HepG2 (cell line): ENCODE data around the gene PLN. TPM values are rescaled to one million over a fixed set of nuclear protein-coding genes. Genes with fewer than 3 reads are reported as not detected.

Experiments used
- ATAC-seq: fragments of 200-7000 bp; cut with Tn5 transposase; 3 replicates; pipeline ENCODE4 v1.9.1; 2020; ENCODE audit warnings: mild to moderate bottlenecking, moderate library complexity
- BruUV-seq: library from RNA; stranded (reverse); fragments of 400-500 nt; replicated peaks from 2 replicates; lab custom pipeline; 2021; lab: Mats Ljungman, UMichigan
- CTCF ChIA-PET: fragments of 300-600 bp; formaldehyde crosslinking; extraction: SDS; loops from one replicate; lab custom pipeline; 2021; ENCODE audit warnings: low total read pairs, inconsistent platforms, low intra/inter-chr PET ratio; lab: Yijun Ruan, JAX
- POLR2A ChIA-PET: fragments of 350-600 bp; sonication (Branson Sonifier 250); formaldehyde crosslinking; loops from one replicate; lab custom pipeline; 2020; ENCODE audit warnings: antibody characterized with exemption, inconsistent platforms; lab: Yijun Ruan, JAX
- DNase-seq: peaks from one replicate; pipeline ENCODE4 v3.0.0-alpha.2; 2015; ENCODE audit warnings: low spot score
- FAIRE-seq: peaks from 3 replicates; lab custom pipeline; 2011; peaks lifted over from hg19 to GRCh38; lab: Jason Lieb, UNC
- H2AFZ ChIP-seq: one replicate; pipeline ENCODE4 v1.6.1; 2011; ENCODE audit warnings: low read length, inconsistent platforms
- H3K27ac ChIP-seq: fragments of 300-600 bp; 3 replicates; pipeline ENCODE4 v1.8.0; 2011; ENCODE audit warnings: mixed run types, mild to moderate bottlenecking, mixed read lengths, low read length, inconsistent platforms; ENCODE audit not compliant: insufficient read depth; ENCODE audit errors: extremely low read length
- H3K27me3 ChIP-seq, 2 experiments: fragments of 200-600 bp in 1 of 2; 2 replicates in 1 of 2; 3 replicates in 1 of 2; pipeline versions ENCODE4 v1.6.0 to v1.8.0; 2011; ENCODE audit warnings: low read length in 2 of 2, mild to moderate bottlenecking in 2 of 2, moderate library complexity in 2 of 2, inconsistent platforms in 1 of 2; ENCODE audit not compliant: insufficient read depth in 2 of 2, control insufficient read depth in 1 of 2
- H3K36me3 ChIP-seq, 2 experiments: fragments of 200-600 bp in 1 of 2; replicated peaks in 1 of 2; 2 replicates in 1 of 2; 3 replicates in 1 of 2; pipeline versions ENCODE4 v1.5.1 to v1.8.0; 2011; ENCODE audit warnings: low read length in 2 of 2, inconsistent platforms in 1 of 2; ENCODE audit not compliant: insufficient read depth in 2 of 2, control insufficient read depth in 1 of 2
- H3K4me1 ChIP-seq: 2 replicates; pipeline ENCODE4 v1.5.1; 2012; ENCODE audit warnings: low read length, inconsistent platforms; ENCODE audit not compliant: insufficient read depth
- H3K4me2 ChIP-seq: 2 replicates; pipeline ENCODE4 v1.6.0; 2011; ENCODE audit warnings: low read depth, low read length, inconsistent platforms
- H3K4me3 ChIP-seq, 3 experiments: fragments of 200-600 bp in 1 of 3; sonication (generic), shearing (Covaris generic) in 1 of 3; replicated peaks in 1 of 3; 2 replicates each; pipeline ENCODE4 v1.5.1; 2011 to 2016; ENCODE audit warnings: low read length in 3 of 3, inconsistent platforms in 2 of 3, low read depth in 2 of 3, mild to moderate bottlenecking in 2 of 3, control low read depth in 1 of 3, mixed read lengths in 1 of 3; ENCODE audit not compliant: insufficient read depth in 1 of 3
- H3K79me2 ChIP-seq: one replicate; pipeline ENCODE4 v1.6.1; 2011; ENCODE audit warnings: low read length, inconsistent platforms; ENCODE audit not compliant: insufficient read depth
- H3K9ac ChIP-seq: 2 replicates; pipeline ENCODE4 v1.6.0; 2011; ENCODE audit warnings: mild to moderate bottlenecking, low read depth, low read length, inconsistent platforms; ENCODE audit not compliant: insufficient read depth
- H3K9me3 ChIP-seq: 2 replicates; pipeline ENCODE4 v1.5.1; 2012; ENCODE audit warnings: mild to moderate bottlenecking, low read length
- H4K20me1 ChIP-seq: 2 replicates; pipeline ENCODE4 v1.6.0; 2011; ENCODE audit warnings: inconsistent platforms, mild to moderate bottlenecking, low read length, moderate library complexity; ENCODE audit not compliant: insufficient read depth
- ISL2 ChIP-seq: sonication (generic); formaldehyde crosslinking; IDR thresholded peaks from 2 replicates; pipeline ENCODE4 v1.5.0; 2020; ENCODE audit warnings: missing genetic modification reagents
- KLF15 ChIP-seq: sonication (generic); formaldehyde crosslinking; IDR thresholded peaks from 2 replicates; pipeline ENCODE4 v1.8.1; 2023; ENCODE audit warnings: borderline replicate concordance, mild to moderate bottlenecking, inconsistent platforms, missing genetic modification reagents, mixed read lengths
- NFE2 ChIP-seq: sonication (generic); formaldehyde crosslinking; IDR thresholded peaks from 2 replicates; pipeline ENCODE4 v1.4.0; 2020; ENCODE audit warnings: missing genetic modification reagents
- PRDM10 ChIP-seq: sonication (generic); formaldehyde crosslinking; IDR thresholded peaks from 2 replicates; pipeline ENCODE4 v1.4.0; 2020; ENCODE audit warnings: low read depth, missing genetic modification reagents
- TCF12 ChIP-seq, 2 experiments: fragments of 450-650 bp in 1 of 2; sonication (generic) in 1 of 2; formaldehyde crosslinking in 1 of 2; IDR thresholded peaks; 2 replicates each; pipeline versions ENCODE4 v1.6.1 to v1.8.0; 2017 to 2022; ENCODE audit warnings: antibody characterized with exemption in 1 of 2, mild to moderate bottlenecking in 1 of 2, missing genetic modification reagents in 1 of 2, moderate library complexity in 1 of 2
- ZNF468 ChIP-seq: sonication (generic); formaldehyde crosslinking; IDR thresholded peaks from 2 replicates; pipeline ENCODE4 v1.8.0; 2022; ENCODE audit warnings: mild to moderate bottlenecking, moderate library complexity, missing genetic modification reagents
- ZSCAN5A ChIP-seq: sonication (generic); formaldehyde crosslinking; IDR thresholded peaks from 2 replicates; pipeline ENCODE4 v1.8.0; 2022; ENCODE audit warnings: mild to moderate bottlenecking, missing genetic modification reagents, borderline replicate concordance
- WGBS: methylation state at CpG from one replicate; pipeline ENCODE4 v1.1.6; 2017; ENCODE audit warnings: low lambda C conversion rate; 5-methylcytosine and 5-hydroxymethylcytosine counted together
- in situ Hi-C: cut with HindIII; loops from 2 replicates; pipeline ENCODE4 v1.10.0; 2017; ENCODE audit warnings: low pct_unique_long_range_greater_than_20kb; ENCODE audit not compliant: extremely low pct_ligation_motif_present
- intact Hi-C: fragments of 100-400 bp; cut with micrococcal nuclease; formaldehyde crosslinking; loops from one replicate; pipeline ENCODE4 v1.10.0; 2022; ENCODE audit not compliant: unreplicated experiment
- polyA plus RNA-seq, 8 experiments: library from polyadenylated mRNA; depleted of rRNA in 3 of 8; stranded (reverse) in 7 of 8; unstranded in 1 of 8; fragments of >200 nt; fragmentation: Illumina TruSeq in 4 of 8; extraction: Trizol in 4 of 8; gene quantifications; 2 replicates each; pipeline versions ENCODE4 v1.2.1 to v1.2.3, GENCODE V29; 2011 to 2016; ENCODE audit warnings: low read depth in 4 of 8, missing spikeins in 1 of 8, mixed read lengths in 1 of 8; ENCODE audit not compliant: insufficient read depth in 1 of 8
- total RNA-seq, 5 experiments: library from RNA; depleted of rRNA; stranded (reverse); fragments of >200 nt; fragmentation: Illumina TruSeq; extraction: Trizol; gene quantifications; 2 replicates each; pipeline ENCODE4 v1.2.3, GENCODE V29; 2016; ENCODE audit warnings: low read depth in 1 of 5

The PLN gene
- total and polyA plus RNA-seq, 2 of the 13 experiments (the other 11 are each of a cell fraction or from before 2014, with no cell fraction given) = not detected

GRCh38 chr6:118588626-118589025, 40.5 kb downstream of the PLN start:
- H3K9me3 ChIP-seq = no peaks in the 10 kb centered on the region
- H3K4me1 ChIP-seq = no peaks in the 10 kb centered on the region
- H3K36me3 ChIP-seq = no peaks in the 10 kb centered on the region
- no peak overlapping the region for H3K9ac ChIP-seq
- in situ Hi-C loops = loop anchor here (25.0 kb wide), 2 partner anchors 601 to 751 kb away; no protein-coding TSS in a partner anchor
- H3K4me3 ChIP-seq = no peak overlapping the region
- FAIRE-seq = no peak
- 12% methylated on average over 5 of the region's 5 CpGs for WGBS
- H3K79me2 ChIP-seq = no peaks in the 10 kb centered on the region
- no peak overlapping the region for H2AFZ ChIP-seq
- no TSS peak for BruUV-seq
- H3K27ac ChIP-seq = no peak overlapping the region
- no peaks in the 10 kb centered on the region for H3K27me3 ChIP-seq
- intact Hi-C loops = loop anchor here (10.0 kb wide), 1 partner anchor 1134 kb away; no protein-coding TSS in a partner anchor
- POLR2A ChIA-PET = no interaction called here
- no peaks in the 10 kb centered on the region; the same call in 1 of the 2 replicates for H4K20me1 ChIP-seq
- H3K4me2 ChIP-seq = no peak overlapping the region
- ATAC-seq = no peak
- no peak for DNase-seq
- no peak for TF ChIP-seq TCF12 (IDR thresholded peaks at IDR 0.05)
- TF ChIP-seq TCF12 (CRISPR knock-in tag; IDR thresholded peaks at IDR 0.05) = no peak
- TF ChIP-seq NFE2 = no peak
- TF ChIP-seq, all 625 proteins: peak for 0
- CTCF ChIA-PET = no interaction called here

- no peaks in the 10 kb centered on the region for H3K27me3 ChIP-seq
- no peaks in the 10 kb centered on the region for H3K4me1 ChIP-seq
- no peaks in the 10 kb centered on the region; the same call in 1 of the 2 replicates for H4K20me1 ChIP-seq
- no peak for ATAC-seq
- no peak for DNase-seq
- no peak overlapping the region for H3K4me3 ChIP-seq
- TF ChIP-seq ZSCAN5A (CRISPR knock-in tag) (no peak), PRDM10 (no peak), KLF15 (CRISPR knock-in tag) (no peak), ZNF468 (no peak), ISL2 (CRISPR knock-in tag) (no peak)
- ChIA-PET CTCF (no interaction called here), POLR2A (no interaction called here)
- FAIRE-seq = no peak
- WGBS = 29% methylated on average over 4 of the region's 4 CpGs
- H3K9ac ChIP-seq = no peak overlapping the region
- BruUV-seq = no TSS peak
- in situ Hi-C loops (loop anchor here (25.0 kb wide), 2 partner anchors 602 to 752 kb away; no protein-coding TSS in a partner anchor), intact Hi-C loops (loop anchor here (10.0 kb wide), 1 partner anchor 1134 kb away; no protein-coding TSS in a partner anchor)
- no peaks in the 10 kb centered on the region for H3K36me3 ChIP-seq
- no peaks in the 10 kb centered on the region for H3K9me3 ChIP-seq
- no peak overlapping the region for H2AFZ ChIP-seq
- H3K4me2 ChIP-seq = no peak overlapping the region
- no peak overlapping the region for H3K27ac ChIP-seq
- H3K79me2 ChIP-seq = no peaks in the 10 kb centered on the region
These were observed 41.1 kb downstream of the PLN start for GRCh38 chr6:118589186-118589585.
